ENCODE measurements around the gene PGAM5. TPM values are rescaled to one million over a fixed set of nuclear protein-coding genes. Genes with fewer than 3 reads are reported as not detected.

The PGAM5 gene
- total RNA-seq (2014; rRNA removed; shearing (Covaris generic)) (26.1 and 28.7 TPM in 2 replicates), polyA plus RNA-seq (2016; fragmentation: Nextera tagmentation; extraction: Ambion mirVana) (10.2 and 12.0 TPM in 2 replicates)

- Histone ChIP-seq H3K27ac (peak within 1 kb of the TSS; percentile 4; the same call in 1 of the 2 replicates), H3K9me2 (ENCODE audit: insufficient read depth) (no peaks in the 10 kb centered on the region), H3K4me3 (peak within 1 kb of the TSS; percentile 91), H4K20me1 (ENCODE audit: insufficient read depth) (no peaks in the 10 kb centered on the region), H3K4me1 (ENCODE audit: insufficient read depth) (peaks cover 4% of the 10 kb centered on the region; the same call in 1 of the 2 replicates), H2AFZ (peak within 1 kb of the TSS; percentile 92), H3K79me2 (ENCODE audit: insufficient read depth) (peaks cover 42% of the 10 kb centered on the region), H3K4me2 (ENCODE audit: unreplicated experiment) (peak within 1 kb of the TSS; percentile 88), H3F3A (ENCODE audit: insufficient read depth) (no peaks in the 10 kb centered on the region), H3K9me3 (ENCODE audit: low read depth) (no peaks in the 10 kb centered on the region), H3K27me3 (replicated peaks; ENCODE audit: insufficient read depth) (no peaks in the 10 kb centered on the region), H3K36me3 (ENCODE audit: low read depth) (no peaks in the 10 kb centered on the region), H3K9ac (peak within 1 kb of the TSS; percentile 74)
- peak; percentile 92 for DNase-seq
- TF ChIP-seq EZH2phosphoT487 (IDR thresholded peaks at IDR 0.05; ENCODE audit: insufficient read depth, low read depth) (no peak), EZH2 (IDR thresholded peaks at IDR 0.05; ENCODE audit: insufficient read depth, poor library complexity, severe bottlenecking) (no peak)
- WGBS, 2 experiments (ENCODE audit: low coverage in 1 of 2, low lambda C conversion rate in 2 of 2, missing lambda C conversion rate in 2 of 2): 1% methylated on average over 67 to 72 of the region's 94 CpGs
- in situ Hi-C loops (cut with MboI): no loop called here
These were observed at the start of gene PGAM5 for GRCh38 chr12:132710405-132711079. Gene PGAM5 (plus strand): TSS chr12:132710842. CDS start chr12:132710877, 35 bp downstream.

DNA sequence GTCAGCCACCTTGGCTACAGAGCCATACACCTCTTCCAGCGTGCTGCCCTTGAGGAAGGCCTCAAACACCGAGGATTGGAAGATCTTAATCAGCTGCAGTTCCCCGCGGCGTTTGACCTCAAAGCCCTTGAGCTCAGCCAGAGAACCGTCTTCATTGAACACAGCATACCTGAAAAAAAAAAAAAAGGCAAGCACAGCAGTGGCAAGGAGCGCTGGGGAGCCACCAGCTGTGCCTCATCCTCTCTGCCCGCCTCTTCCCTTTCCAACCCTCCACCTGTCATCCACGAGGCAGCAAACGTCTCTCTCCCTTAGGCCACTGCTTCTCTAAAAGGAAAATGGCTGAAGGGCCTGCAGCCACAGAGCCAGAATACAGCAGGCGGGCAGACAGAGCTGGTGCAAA, 49.6 kb upstream of the PGAM5 start:
- TF ChIP-seq EZH2 (IDR thresholded peaks at IDR 0.05; ENCODE audit: insufficient read depth, poor library complexity, severe bottlenecking) (no peak), EZH2phosphoT487 (IDR thresholded peaks at IDR 0.05; ENCODE audit: insufficient read depth, low read depth) (no peak)
- H3K27me3 ChIP-seq (replicated peaks; ENCODE audit: insufficient read depth): no peaks in the 10 kb centered on the region
- DNase-seq: no peak
- no peaks in the 10 kb centered on the region for H3K9me2 ChIP-seq (ENCODE audit: insufficient read depth)
- no peak overlapping the region for H3K4me3 ChIP-seq
- H3K9me3 ChIP-seq (ENCODE audit: low read depth): no peaks in the 10 kb centered on the region
- in situ Hi-C loops (cut with MboI): no loop called here
- H3K79me2 ChIP-seq (ENCODE audit: insufficient read depth): no peaks in the 10 kb centered on the region
- H3K4me2 ChIP-seq (ENCODE audit: unreplicated experiment): no peak overlapping the region
- 92 to 93% methylated on average over 10 to 11 of the region's 11 CpGs for WGBS, 2 experiments (ENCODE audit: low coverage in 1 of 2, low lambda C conversion rate in 2 of 2, missing lambda C conversion rate in 2 of 2)
- H4K20me1 ChIP-seq (ENCODE audit: insufficient read depth): no peaks in the 10 kb centered on the region
- H3K36me3 ChIP-seq (ENCODE audit: low read depth): peaks cover 3% of the 10 kb centered on the region; the same call in 1 of the 2 replicates
- H2AFZ ChIP-seq: no peak overlapping the region
- H3K9ac ChIP-seq: no peak overlapping the region
- no peak overlapping the region for H3K27ac ChIP-seq
- no peaks in the 10 kb centered on the region for H3F3A ChIP-seq (ENCODE audit: insufficient read depth)
- no peaks in the 10 kb centered on the region for H3K4me1 ChIP-seq (ENCODE audit: insufficient read depth)

DNA sequence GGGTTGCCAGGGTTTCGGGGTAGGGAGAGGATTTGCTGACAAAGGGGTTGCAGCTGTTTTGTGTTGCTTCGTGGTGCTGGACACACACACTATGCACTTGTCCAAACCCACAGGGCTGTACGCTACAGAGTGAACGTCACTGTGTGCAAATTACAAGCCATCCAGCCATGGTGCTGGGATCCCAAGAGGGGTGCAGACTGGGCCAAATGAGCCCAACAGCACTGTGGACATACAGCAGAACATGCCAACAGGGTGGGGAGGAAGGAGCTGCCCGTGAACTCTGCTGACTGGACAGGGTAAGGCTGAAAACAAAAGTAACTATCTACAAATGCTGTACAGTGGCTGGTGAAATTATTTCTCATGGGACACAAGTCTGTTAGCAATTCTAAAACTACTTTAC, 48.7 kb upstream of the PGAM5 start:
- Histone ChIP-seq H3K79me2 (ENCODE audit: insufficient read depth) (no peaks in the 10 kb centered on the region), H3K4me3 (no peak overlapping the region), H3K4me2 (ENCODE audit: unreplicated experiment) (no peak overlapping the region), H3K9me3 (ENCODE audit: low read depth) (no peaks in the 10 kb centered on the region), H3K9ac (no peak overlapping the region), H3K27ac (no peak overlapping the region), H3K9me2 (ENCODE audit: insufficient read depth) (no peaks in the 10 kb centered on the region), H3F3A (ENCODE audit: insufficient read depth) (no peaks in the 10 kb centered on the region), H3K4me1 (ENCODE audit: insufficient read depth) (no peaks in the 10 kb centered on the region), H2AFZ (no peak overlapping the region), H3K27me3 (replicated peaks; ENCODE audit: insufficient read depth) (no peaks in the 10 kb centered on the region), H3K36me3 (ENCODE audit: low read depth) (peaks cover 3% of the 10 kb centered on the region; the same call in 1 of the 2 replicates), H4K20me1 (ENCODE audit: insufficient read depth) (no peaks in the 10 kb centered on the region)
- in situ Hi-C loops (cut with MboI): no loop called here
- WGBS, 2 experiments (ENCODE audit: low coverage in 1 of 2, low lambda C conversion rate in 2 of 2, missing lambda C conversion rate in 2 of 2): 85 to 86% methylated on average over 5 of the region's 5 CpGs
- TF ChIP-seq EZH2 (IDR thresholded peaks at IDR 0.05; ENCODE audit: insufficient read depth, poor library complexity, severe bottlenecking) (no peak), EZH2phosphoT487 (IDR thresholded peaks at IDR 0.05; ENCODE audit: insufficient read depth, low read depth) (no peak)
- DNase-seq: no peak

GRCh38 chr12:132662901-132663755, 47.5 kb upstream of the PGAM5 start:
- TF ChIP-seq EZH2 (IDR thresholded peaks at IDR 0.05; ENCODE audit: insufficient read depth, poor library complexity, severe bottlenecking): no peak
- no peak for TF ChIP-seq EZH2phosphoT487 (IDR thresholded peaks at IDR 0.05; ENCODE audit: insufficient read depth, low read depth)
- DNase-seq: no peak
- Histone ChIP-seq H3K9me2 (ENCODE audit: insufficient read depth) (no peaks in the 10 kb centered on the region), H3K27ac (no peak overlapping the region), H3K79me2 (ENCODE audit: insufficient read depth) (no peaks in the 10 kb centered on the region), H3K9me3 (ENCODE audit: low read depth) (no peaks in the 10 kb centered on the region), H3F3A (ENCODE audit: insufficient read depth) (no peaks in the 10 kb centered on the region), H2AFZ (no peak overlapping the region), H3K27me3 (replicated peaks; ENCODE audit: insufficient read depth) (no peaks in the 10 kb centered on the region), H3K4me2 (ENCODE audit: unreplicated experiment) (no peak overlapping the region), H3K36me3 (ENCODE audit: low read depth) (peaks cover under 1% of the 10 kb centered on the region; the same call in 1 of the 2 replicates), H3K4me3 (no peak overlapping the region), H3K9ac (no peak overlapping the region), H3K4me1 (ENCODE audit: insufficient read depth) (no peaks in the 10 kb centered on the region), H4K20me1 (ENCODE audit: insufficient read depth) (no peaks in the 10 kb centered on the region)
- 94% methylated on average over 29 of the region's 29 CpGs for WGBS, 2 experiments (ENCODE audit: low coverage in 1 of 2, low lambda C conversion rate in 2 of 2, missing lambda C conversion rate in 2 of 2)
- in situ Hi-C loops (cut with MboI): no loop called here
